CD4-positive, alpha-beta T cell (primary cell): ENCODE measurements around the gene COQ10A. TPM values are rescaled to one million over a fixed set of nuclear protein-coding genes. Genes with fewer than 3 reads are reported as not detected.

Experiments used
- ATAC-seq: fragments of 200-7000 bp; cut with Tn5 transposase; one replicate; pipeline ENCODE4 v1.10.0; 2022; ENCODE audit warnings: mild to moderate bottlenecking; ENCODE audit not compliant: poor library complexity
- CTCF ChIA-PET: fragments of 350-600 bp; sonication (Branson Sonifier 250); formaldehyde crosslinking; loops from one replicate; lab custom pipeline; 2021; ENCODE audit warnings: antibody characterized with exemption, inconsistent platforms; lab: Charles Lee
- POLR2A ChIA-PET: fragments of 350-600 bp; sonication (Branson Sonifier 250); formaldehyde crosslinking; loops from one replicate; lab custom pipeline; 2021; ENCODE audit warnings: antibody characterized with exemption, inconsistent platforms; lab: Charles Lee
- DNase-seq, 14 experiments: peaks; one replicate each; pipeline ENCODE4 v3.0.0-alpha.2; 2013 to 2020; ENCODE audit warnings: mixed read lengths in 2 of 14
- H3K27ac ChIP-seq, 2 donors: one replicate each; pipeline versions ENCODE4 v1.5.1 to v1.7.0; 2013; ENCODE audit warnings: low read length in 2 of 2, low read depth in 1 of 2, mild to moderate bottlenecking in 1 of 2
- H3K27me3 ChIP-seq, 2 experiments: 1 replicate in 1 of 2; 2 replicates in 1 of 2; pipeline versions ENCODE4 v1.6.1 to v1.7.0; 2013; ENCODE audit warnings: low read length in 2 of 2, control low read depth in 1 of 2, mild to moderate bottlenecking in 1 of 2, moderate library complexity in 1 of 2; ENCODE audit not compliant: insufficient read depth in 2 of 2, control insufficient read depth in 1 of 2
- H3K36me3 ChIP-seq: one replicate; pipeline ENCODE4 v1.6.1; 2013; ENCODE audit warnings: low read length, control low read depth; ENCODE audit not compliant: insufficient read depth
- H3K4me1 ChIP-seq: one replicate; pipeline ENCODE4 v1.6.1; 2013; ENCODE audit warnings: low read length, control low read depth; ENCODE audit not compliant: insufficient read depth
- H3K4me3 ChIP-seq: one replicate; pipeline ENCODE4 v1.5.1; 2013; ENCODE audit warnings: mild to moderate bottlenecking, low read length, moderate library complexity
- H3K9me3 ChIP-seq, 2 experiments: 1 replicate in 1 of 2; 2 replicates in 1 of 2; pipeline versions ENCODE4 v1.6.1 to v1.7.0; 2013; ENCODE audit warnings: low read length in 2 of 2, mild to moderate bottlenecking in 2 of 2, control low read depth in 1 of 2, moderate library complexity in 1 of 2; ENCODE audit not compliant: control insufficient read depth in 1 of 2, insufficient read depth in 1 of 2
- H3K27ac Mint-ChIP-seq: one replicate; pipeline ENCODE4 v1.8.0; 2020; ENCODE audit warnings: mixed read lengths
- H3K27me3 Mint-ChIP-seq: one replicate; pipeline ENCODE4 v1.8.0; 2021; ENCODE audit warnings: mixed read lengths
- H3K36me3 Mint-ChIP-seq: one replicate; pipeline ENCODE4 v1.8.0; 2021; ENCODE audit warnings: low read depth, mixed read lengths
- H3K4me1 Mint-ChIP-seq: one replicate; pipeline ENCODE4 v1.8.0; 2021; ENCODE audit warnings: low read depth, mixed read lengths
- H3K4me3 Mint-ChIP-seq: one replicate; pipeline ENCODE4 v1.8.0; 2020; ENCODE audit warnings: mild to moderate bottlenecking, mixed read lengths
- H3K9me3 Mint-ChIP-seq: one replicate; pipeline ENCODE4 v1.8.0; 2020; ENCODE audit warnings: mixed read lengths
- CTCF ChIP-seq: fragments of 200-600 bp; IDR thresholded peaks from one replicate; pipeline ENCODE4 v1.8.0; 2022; ENCODE audit warnings: antibody characterized with exemption, mild to moderate bottlenecking
- intact Hi-C, 2 experiments: fragments of 100-400 bp; cut with DNase I in 1 of 2; cut with micrococcal nuclease in 1 of 2; formaldehyde crosslinking; loops; one replicate each; pipeline versions ENCODE4 v1.15.1 to v1.9.0; 2023 to 2025; cut with DNase I, micrococcal nuclease
- total RNA-seq, 174 experiments: library from RNA in 2 of 174; stranded (reverse) in 2 of 174; gene quantifications; one replicate each; pipeline ENCODE4 v1.2.3 and lab custom pipeline; 2021 to 2026

COQ10A gene
- total RNA-seq, 2 experiments from 2014 or later: 27.6 to 29.2 TPM

GRCh38 chr12:56247923-56248322 lies 18.8 kb upstream of the COQ10A start:
- POLR2A ChIA-PET: no interaction called here

DNA sequence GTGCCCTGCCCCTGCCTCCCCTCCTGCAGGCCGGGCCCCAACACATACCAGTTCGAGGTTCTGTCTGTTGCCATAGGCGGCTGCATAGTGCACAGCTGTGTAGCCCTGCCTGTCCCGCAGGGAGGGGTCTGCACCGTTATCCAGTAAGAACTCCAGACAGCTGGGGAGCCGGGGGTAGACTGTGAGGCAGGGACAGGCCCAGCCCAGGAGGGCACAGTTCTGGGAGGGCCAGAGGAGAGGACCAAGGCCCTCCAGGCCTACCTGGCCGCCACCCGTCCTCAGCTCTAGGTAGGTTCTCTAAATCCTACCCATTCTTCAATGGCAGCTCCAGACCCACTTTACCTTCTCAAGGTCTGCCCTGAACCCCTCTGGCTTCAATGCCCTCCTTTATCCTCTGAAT lies 18.0 kb upstream of the COQ10A start:
- no peak overlapping the region for H3K27ac Mint-ChIP-seq
- Histone ChIP-seq H3K4me1 (no peaks in the 10 kb centered on the region), H3K36me3 (peaks cover 87% of the 10 kb centered on the region), H3K4me3 (no peak overlapping the region), H3K9me3 (no peaks in the 10 kb centered on the region), H3K27me3 (no peaks in the 10 kb centered on the region), H3K27ac (no peak overlapping the region)
- POLR2A ChIA-PET: no interaction called here
- intact Hi-C loops: no loop called here
- CTCF ChIA-PET: interaction anchor here (1.9 kb wide), 1 partner anchor 10 kb away, joined by 4 read pairs; the partner anchor contains the start of gene ANKRD52
- TF ChIP-seq CTCF: no peak
- H3K36me3 Mint-ChIP-seq: peaks cover 74% of the 10 kb centered on the region
- no peaks in the 10 kb centered on the region for H3K27me3 Mint-ChIP-seq
- H3K4me3 Mint-ChIP-seq: no peak overlapping the region
- H3K4me1 Mint-ChIP-seq: no peaks in the 10 kb centered on the region
- DNase-seq (no peak), ATAC-seq (no peak)
- no peaks in the 10 kb centered on the region for H3K9me3 Mint-ChIP-seq

More at GRCh38 chr12:56247923-56248322, 18.8 kb upstream of the COQ10A start:
- H3K9me3 Mint-ChIP-seq: no peaks in the 10 kb centered on the region
- no peaks in the 10 kb centered on the region for H3K27me3 Mint-ChIP-seq
- no peaks in the 10 kb centered on the region for H3K4me1 ChIP-seq
- no peak overlapping the region for H3K27ac ChIP-seq
- no peaks in the 10 kb centered on the region for H3K9me3 ChIP-seq
- ATAC-seq (no peak), DNase-seq (no peak)
- H3K4me1 Mint-ChIP-seq: no peaks in the 10 kb centered on the region
- intact Hi-C loops: no loop called here
- H3K27me3 ChIP-seq: no peaks in the 10 kb centered on the region
- H3K36me3 ChIP-seq: peaks cover 87% of the 10 kb centered on the region
- no peak for TF ChIP-seq CTCF
- no peak overlapping the region for H3K4me3 Mint-ChIP-seq
- H3K4me3 ChIP-seq: no peak overlapping the region
- CTCF ChIA-PET: no interaction called here
- peaks cover 73% of the 10 kb centered on the region for H3K36me3 Mint-ChIP-seq
- no peak overlapping the region for H3K27ac Mint-ChIP-seq

DNA sequence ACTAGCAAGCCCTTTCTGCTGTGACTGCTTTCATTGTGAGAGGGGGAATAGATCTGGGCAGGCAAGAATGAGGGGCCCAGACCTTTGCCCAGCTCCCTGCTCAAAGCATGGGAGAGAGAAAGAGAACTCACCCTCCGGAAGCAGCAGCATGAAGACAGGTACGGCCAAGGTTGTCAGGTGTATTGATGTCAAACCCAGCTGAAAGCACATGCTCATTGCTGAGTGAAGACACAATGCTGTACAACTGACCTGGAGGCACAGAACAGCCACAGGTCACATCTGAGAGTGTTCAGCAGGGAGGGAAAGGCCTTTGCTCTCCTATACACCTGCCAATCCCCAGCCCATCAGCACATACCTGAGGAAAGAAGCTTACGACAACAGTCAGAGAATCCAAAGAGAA lies 14.1 kb upstream of the COQ10A start:
- peaks cover 90% of the 10 kb centered on the region for H3K36me3 ChIP-seq
- no peak for DNase-seq
- Mint-ChIP-seq H3K9me3 (no peaks in the 10 kb centered on the region), H3K36me3 (peaks cover 70% of the 10 kb centered on the region), H3K4me3 (no peak overlapping the region), H3K27ac (no peak overlapping the region), H3K4me1 (peaks cover 12% of the 10 kb centered on the region), H3K27me3 (no peaks in the 10 kb centered on the region)
- H3K4me1 ChIP-seq: peaks cover 17% of the 10 kb centered on the region
- intact Hi-C loops: no loop called here
- POLR2A ChIA-PET: no interaction called here
- no peaks in the 10 kb centered on the region for H3K9me3 ChIP-seq
- no peaks in the 10 kb centered on the region for H3K27me3 ChIP-seq
- CTCF ChIA-PET: interaction anchor here (0.6 kb wide), 1 partner anchor 428 kb away, joined by 4 read pairs; no protein-coding TSS in a partner anchor
- no peak overlapping the region for H3K27ac ChIP-seq
- ATAC-seq: no peak
- TF ChIP-seq CTCF: no peak
- H3K4me3 ChIP-seq: no peak overlapping the region
